Stimulated activated CD8-positive, alpha-beta memory T cell treated with anti-CD3 and anti-CD28 coated beads, Interleukin-4, amount 100 ng/mL, for 1 hour (primary cell): ENCODE results near the gene SHPK.

Source experiments
- DNase-seq, 2 donors: peaks; one replicate each; pipeline ENCODE4 v3.0.0-alpha.2; 2020; ENCODE audit warnings: low read depth in 2 of 2, low spot score in 1 of 2

Gene SHPK

GRCh38 chr17:3558603-3559269 lies 77.3 kb downstream of the SHPK start:
- DNase-seq: no peak
